WI38 (cell line): ENCODE measurements around the gene CSF1R.

Source experiments
- H3K4me3 ChIP-seq: 2 replicates; pipeline ENCODE4 v1.5.1; 2011; ENCODE audit warnings: low read depth, mild to moderate bottlenecking, control low read depth, low read length
- CTCF ChIP-seq: IDR thresholded peaks from 2 replicates; pipeline ENCODE4 v1.5.1; 2012; ENCODE audit warnings: low read depth, mild to moderate bottlenecking, control low read depth, low read length

The CSF1R gene

DNA sequence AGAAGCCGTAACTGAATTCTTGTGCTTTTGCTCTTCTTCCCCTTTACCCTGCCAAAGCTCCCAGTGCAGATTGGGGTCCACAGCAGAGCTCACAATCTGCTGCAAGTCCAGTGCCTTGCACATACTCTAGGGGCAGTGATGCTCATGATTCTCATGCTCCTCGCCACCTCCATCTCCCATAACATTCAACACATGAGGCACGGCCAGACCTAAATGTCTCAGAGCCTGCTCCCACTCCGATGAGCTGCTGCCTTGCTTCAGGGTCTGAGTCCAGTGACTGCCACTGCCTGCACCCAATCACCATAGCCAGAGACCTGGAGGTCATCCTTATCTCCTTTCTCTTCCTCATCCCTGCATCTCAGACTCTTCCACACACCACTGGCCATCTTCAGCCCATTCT is 10.5 kb downstream of the CSF1R start:
- no peak overlapping the region for H3K4me3 ChIP-seq
- no peak for TF ChIP-seq CTCF

GRCh38 chr5:150075233-150075632 is 11.1 kb downstream of the CSF1R start:
- TF ChIP-seq CTCF: no peak
- H3K4me3 ChIP-seq: no peak overlapping the region

GRCh38 chr5:150073677-150074076 is 12.7 kb downstream of the CSF1R start:
- H3K4me3 ChIP-seq: no peak overlapping the region
- TF ChIP-seq CTCF: no peak

- TF ChIP-seq CTCF: no peak
- no peak overlapping the region for H3K4me3 ChIP-seq
Measured at GRCh38 chr5:150073086-150073625, 13.2 kb downstream of the CSF1R start.

GRCh38 chr5:150070821-150071220 is 15.5 kb downstream of the CSF1R start:
- no peak for TF ChIP-seq CTCF
- H3K4me3 ChIP-seq: no peak overlapping the region

- no peak overlapping the region for H3K4me3 ChIP-seq
- TF ChIP-seq CTCF: no peak
Measured at GRCh38 chr5:150069672-150070627, 16.4 kb downstream of the CSF1R start.

- no peak overlapping the region for H3K4me3 ChIP-seq
- TF ChIP-seq CTCF: no peak
Measured at GRCh38 chr5:150068961-150069645, 17.3 kb downstream of the CSF1R start.
